ENCODE data around the gene PTPRN2. TPM values are rescaled to one million over a fixed set of nuclear protein-coding genes. Genes with fewer than 3 reads are reported as not detected.

PTPRN2 gene
- polyA plus RNA-seq, 1 of the 3 experiments (the other 2 are of a cell fraction) = 4.0 TPM

DNA sequence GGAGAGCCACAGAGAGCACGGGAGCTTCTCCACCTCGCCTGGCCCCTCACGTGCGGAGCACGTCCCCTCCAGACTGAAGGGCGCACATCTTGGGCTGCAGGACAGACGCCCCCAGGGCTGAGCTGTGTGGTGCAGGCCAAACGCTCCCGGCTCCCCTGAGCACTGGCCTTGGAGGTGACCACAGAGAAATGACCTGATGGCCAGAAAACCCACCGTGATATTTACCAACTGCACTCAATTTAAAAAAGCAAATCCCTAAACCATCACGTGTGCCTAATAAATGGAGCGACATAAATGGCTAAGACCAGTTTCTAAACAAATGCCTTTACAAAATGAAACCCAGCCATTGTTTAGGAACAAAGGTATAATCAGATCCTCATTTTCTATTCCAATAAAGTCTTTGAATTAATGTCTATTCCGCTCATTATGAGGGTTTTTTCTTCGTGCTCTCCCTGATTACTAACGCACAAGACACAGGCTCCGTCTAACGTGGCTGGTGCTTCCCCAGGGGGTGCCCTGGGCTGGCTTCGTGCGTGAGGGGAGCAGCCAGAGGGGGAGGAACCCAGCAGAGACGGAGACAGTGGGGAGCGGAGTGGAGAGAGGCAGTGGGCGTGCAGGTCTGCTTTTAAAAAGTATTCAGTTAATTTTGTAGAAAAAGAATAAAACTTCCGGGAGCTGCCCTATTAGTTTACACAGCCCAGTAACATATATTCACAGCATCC is 1060.5 kb downstream of the PTPRN2 start (continued):
- no peak for TF ChIP-seq ZBTB33 (IDR thresholded peaks at IDR 0.05; ENCODE audit: borderline replicate concordance, low read depth)
- no peak for TF ChIP-seq GABPA (IDR thresholded peaks at IDR 0.05; ENCODE audit: low read depth)
- no peak for TF ChIP-seq EP300 (IDR thresholded peaks at IDR 0.05; ENCODE audit: borderline replicate concordance in 1 of 2, low read depth in 1 of 2, low read length in 1 of 2)
- TF ChIP-seq POLR2AphosphoS5 (IDR thresholded peaks at IDR 0.05; ENCODE audit: low read depth, low read length) = no peak
- TF ChIP-seq, protein P1, sequence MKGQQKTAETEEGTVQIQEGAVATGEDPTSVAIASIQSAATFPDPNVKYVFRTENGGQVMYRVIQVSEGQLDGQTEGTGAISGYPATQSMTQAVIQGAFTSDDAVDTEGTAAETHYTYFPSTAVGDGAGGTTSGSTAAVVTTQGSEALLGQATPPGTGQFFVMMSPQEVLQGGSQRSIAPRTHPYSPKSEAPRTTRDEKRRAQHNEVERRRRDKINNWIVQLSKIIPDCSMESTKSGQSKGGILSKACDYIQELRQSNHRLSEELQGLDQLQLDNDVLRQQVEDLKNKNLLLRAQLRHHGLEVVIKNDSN (IDR thresholded peaks at IDR 0.05; ENCODE audit: borderline replicate concordance, low read depth) = no peak
- no peak for TF ChIP-seq YY1 (IDR thresholded peaks at IDR 0.05; ENCODE audit: low read depth)
- no peak for TF ChIP-seq NRF1 (IDR thresholded peaks at IDR 0.05; ENCODE audit: low read depth, low read length)
- TF ChIP-seq, protein P2, sequence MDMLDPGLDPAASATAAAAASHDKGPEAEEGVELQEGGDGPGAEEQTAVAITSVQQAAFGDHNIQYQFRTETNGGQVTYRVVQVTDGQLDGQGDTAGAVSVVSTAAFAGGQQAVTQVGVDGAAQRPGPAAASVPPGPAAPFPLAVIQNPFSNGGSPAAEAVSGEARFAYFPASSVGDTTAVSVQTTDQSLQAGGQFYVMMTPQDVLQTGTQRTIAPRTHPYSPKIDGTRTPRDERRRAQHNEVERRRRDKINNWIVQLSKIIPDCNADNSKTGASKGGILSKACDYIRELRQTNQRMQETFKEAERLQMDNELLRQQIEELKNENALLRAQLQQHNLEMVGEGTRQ (IDR thresholded peaks at IDR 0.05; ENCODE audit: borderline replicate concordance, low read depth, low read length) = no peak
- TF ChIP-seq RXRA (IDR thresholded peaks at IDR 0.05; ENCODE audit: borderline replicate concordance, low read depth) = no peak

- Histone ChIP-seq H4K20me1 (ENCODE audit: insufficient read depth) (no peaks in the 10 kb centered on the region), H3K4me2 (no peak overlapping the region), H3K9ac (no peak overlapping the region), H3K4me3 (ENCODE audit: low read depth in 2 of 2, low read length in 1 of 2) (no peak overlapping the region), H3K27ac (ENCODE audit: low read depth in 2 of 2, low read length in 1 of 2) (no peak overlapping the region), H3K4me1 (ENCODE audit: control insufficient read depth in 1 of 2, insufficient read depth in 2 of 2, low read depth in 1 of 2, low read length in 1 of 2) (no peaks in the 10 kb centered on the region), H3K9me3 (no peaks in the 10 kb centered on the region), H3K79me2 (ENCODE audit: insufficient read depth) (no peaks in the 10 kb centered on the region), H3K9me2 (no peaks in the 10 kb centered on the region), H2AFZ (ENCODE audit: low read depth) (no peak overlapping the region), H3K27me3 (ENCODE audit: insufficient read depth) (no peaks in the 10 kb centered on the region), H3K36me3 (replicated peaks in 1 of 2; ENCODE audit: control insufficient read depth in 1 of 2, insufficient read depth in 2 of 2, low read length in 1 of 2) (no peaks in the 10 kb centered on the region), H3F3A (replicated peaks; ENCODE audit: insufficient read depth) (no peaks in the 10 kb centered on the region)
- no peak for DNase-seq
- ChIA-PET POLR2A (no interaction called here), CTCF (no interaction called here)
- WGBS (ENCODE audit: low lambda C conversion rate) = 67% methylated on average over 30 of the region's 32 CpGs
- TF ChIP-seq MEF2A (IDR thresholded peaks at IDR 0.05; ENCODE audit: borderline replicate concordance, low read depth) = no peak
- no peak for TF ChIP-seq EP300 (IDR thresholded peaks at IDR 0.05; ENCODE audit: borderline replicate concordance in 1 of 2, low read depth in 1 of 2, low read length in 1 of 2)
- no peak for TF ChIP-seq TAF1 (IDR thresholded peaks at IDR 0.05; ENCODE audit: borderline replicate concordance, low read depth, low read length)
- TF ChIP-seq, protein P2 (IDR thresholded peaks at IDR 0.05; ENCODE audit: borderline replicate concordance, low read depth, low read length) = no peak
- no peak for TF ChIP-seq CHD2 (IDR thresholded peaks at IDR 0.05; ENCODE audit: low read length, partially characterized antibody)
- TF ChIP-seq MAX (IDR thresholded peaks at IDR 0.05; ENCODE audit: low read depth) = no peak
- TF ChIP-seq FOXM1 (IDR thresholded peaks at IDR 0.05; ENCODE audit: low read depth) = no peak
- TF ChIP-seq TEAD4 (IDR thresholded peaks at IDR 0.05; ENCODE audit: borderline replicate concordance, insufficient read depth) = no peak
- no peak for TF ChIP-seq NRF1 (IDR thresholded peaks at IDR 0.05; ENCODE audit: low read depth, low read length)
- no peak for TF ChIP-seq CTCF (IDR thresholded peaks at IDR 0.05)
- TF ChIP-seq, protein P3, sequence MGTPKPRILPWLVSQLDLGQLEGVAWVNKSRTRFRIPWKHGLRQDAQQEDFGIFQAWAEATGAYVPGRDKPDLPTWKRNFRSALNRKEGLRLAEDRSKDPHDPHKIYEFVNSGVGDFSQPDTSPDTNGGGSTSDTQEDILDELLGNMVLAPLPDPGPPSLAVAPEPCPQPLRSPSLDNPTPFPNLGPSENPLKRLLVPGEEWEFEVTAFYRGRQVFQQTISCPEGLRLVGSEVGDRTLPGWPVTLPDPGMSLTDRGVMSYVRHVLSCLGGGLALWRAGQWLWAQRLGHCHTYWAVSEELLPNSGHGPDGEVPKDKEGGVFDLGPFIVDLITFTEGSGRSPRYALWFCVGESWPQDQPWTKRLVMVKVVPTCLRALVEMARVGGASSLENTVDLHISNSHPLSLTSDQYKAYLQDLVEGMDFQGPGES (IDR thresholded peaks at IDR 0.05; ENCODE audit: low read depth, low read length) = no peak
- no peak for TF ChIP-seq POLR2AphosphoS5 (IDR thresholded peaks at IDR 0.05; ENCODE audit: low read depth, low read length)
- TF ChIP-seq EZH2phosphoT487 (IDR thresholded peaks at IDR 0.05; ENCODE audit: borderline replicate concordance, low read depth) = no peak
- no peak for TF ChIP-seq RCOR1 (IDR thresholded peaks at IDR 0.05; ENCODE audit: low read length)
These were observed 1061.4 kb downstream of the PTPRN2 start for GRCh38 chr7:157526005-157526912.
